C1 segment of cervical spinal cord (tissue), 14 donors: ENCODE measurements around the gene CDH13.
A peak's percentile ranks its signal among the peaks of the same experiment; 100 is the strongest.

Source experiments
- DNase-seq, 14 donors: peaks; one replicate each; lab custom pipeline; 2025; lab: John Stamatoyannopoulos, UW

CDH13 gene

GRCh38 chr16:82628088-82628423, 1.3 kb downstream of the CDH13 start:
- no peak for DNase-seq

- DNase-seq = no peak
Observed at GRCh38 chr16:82628711-82629110, 1.9 kb downstream of the CDH13 start.

- DNase-seq = no peak
Observed at GRCh38 chr16:82629441-82630027, 2.8 kb downstream of the CDH13 start.

- DNase-seq = no peak
Observed at GRCh38 chr16:82630219-82630618, 3.5 kb downstream of the CDH13 start.

- DNase-seq = peak in 1 of 14 donors; percentile 21
Observed at GRCh38 chr16:82630688-82631087, 3.9 kb downstream of the CDH13 start.

- DNase-seq = no peak
Observed at GRCh38 chr16:82631701-82632685, 5.2 kb downstream of the CDH13 start.

GRCh38 chr16:82633964-82634600, 7.3 kb downstream of the CDH13 start:
- peak in 10 of 14 donors; percentile 1 to 74 (median 38) for DNase-seq

- no peak for DNase-seq
Observed at GRCh38 chr16:82634955-82635610, 8.3 kb downstream of the CDH13 start.

- DNase-seq = no peak
Observed at GRCh38 chr16:82636485-82636884, 9.7 kb downstream of the CDH13 start.

- DNase-seq = no peak
Observed at GRCh38 chr16:82636958-82637357, 10.2 kb downstream of the CDH13 start.

GRCh38 chr16:82638095-82638798, 11.5 kb downstream of the CDH13 start:
- no peak for DNase-seq

GRCh38 chr16:82639263-82639662, 12.5 kb downstream of the CDH13 start:
- DNase-seq = no peak

GRCh38 chr16:82639666-82640336, 13.0 kb downstream of the CDH13 start:
- peak in 3 of 14 donors; percentile 12 to 25 (median 17) for DNase-seq

- no peak for DNase-seq
Observed at GRCh38 chr16:82641336-82641984, 14.7 kb downstream of the CDH13 start.

GRCh38 chr16:82643136-82643535, 16.4 kb downstream of the CDH13 start:
- no peak for DNase-seq

- DNase-seq = no peak
Observed at GRCh38 chr16:82643936-82644630, 17.3 kb downstream of the CDH13 start.

- DNase-seq = no peak
Observed at GRCh38 chr16:82646504-82646903, 19.7 kb downstream of the CDH13 start.

- DNase-seq = no peak
Observed at GRCh38 chr16:82649766-82650165, 23.0 kb downstream of the CDH13 start.

GRCh38 chr16:82650804-82651203, 24.0 kb downstream of the CDH13 start:
- no peak for DNase-seq
